Right lung (tissue), 5 donors: ENCODE results near the gene CS. TPM values are rescaled to one million over a fixed set of nuclear protein-coding genes. Genes with fewer than 3 reads are reported as not detected.

Experiments used
- DNase-seq, 2 donors: peaks; one replicate each; pipeline ENCODE4 v3.0.0-alpha.2; 2013
- polyA plus RNA-seq, 5 donors: library from polyadenylated mRNA; unstranded; fragments of 120-200 nt; gene quantifications; one replicate each; pipeline versions ENCODE4 v1.2.1 to v1.2.3, GENCODE V29; 2013; ENCODE audit warnings: inconsistent platforms in 1 of 5, low replicate concordance in 1 of 5; ENCODE audit not compliant: insufficient read length in 5 of 5, insufficient read depth in 1 of 5

CS gene
- polyA plus RNA-seq, 5 donors = 148 to 181 (median 158) TPM

DNA sequence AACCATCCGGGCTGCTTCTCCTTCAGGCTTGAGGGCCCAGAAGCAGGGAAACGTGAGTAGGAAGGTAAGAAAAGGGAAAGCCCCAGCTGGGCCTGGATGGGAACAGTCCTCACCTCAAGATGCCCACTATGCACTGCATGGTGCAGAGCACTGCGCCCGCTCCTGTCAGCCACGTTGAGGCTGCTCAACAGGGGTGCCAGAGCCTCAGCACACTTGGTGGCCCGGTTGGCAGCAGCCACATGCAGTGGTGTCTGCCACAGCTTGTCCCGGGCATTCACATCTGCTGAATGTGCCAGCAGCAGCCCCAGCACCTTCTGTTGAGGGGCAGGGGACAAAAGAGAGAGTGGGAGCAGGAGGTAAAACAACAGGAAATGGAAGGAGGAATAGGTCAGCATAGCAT lies 44.5 kb downstream of the CS start:
- DNase-seq = no peak

DNA sequence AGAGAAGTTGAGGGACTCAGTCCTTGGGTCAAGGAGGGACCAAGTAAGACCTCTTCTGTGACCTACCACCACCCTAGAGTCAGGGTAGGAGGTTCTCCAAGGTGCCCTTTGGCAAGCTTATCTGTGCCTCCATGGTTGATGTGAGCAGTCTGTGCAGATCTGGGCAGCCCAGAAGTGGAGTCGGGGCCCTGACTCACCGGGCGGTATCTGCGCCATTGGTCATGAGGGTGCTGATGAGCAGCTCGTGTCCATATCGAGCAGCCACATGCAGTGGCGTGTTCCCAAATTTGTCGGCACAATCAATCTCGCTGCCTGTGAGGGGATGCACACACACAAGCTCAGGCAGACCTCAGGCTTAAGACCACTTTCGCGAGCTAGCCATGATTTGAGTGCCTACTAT lies 47.0 kb downstream of the CS start:
- DNase-seq = no peak

GRCh38 chr12:56252649-56253048 lies 47.5 kb downstream of the CS start:
- no peak for DNase-seq

DNA sequence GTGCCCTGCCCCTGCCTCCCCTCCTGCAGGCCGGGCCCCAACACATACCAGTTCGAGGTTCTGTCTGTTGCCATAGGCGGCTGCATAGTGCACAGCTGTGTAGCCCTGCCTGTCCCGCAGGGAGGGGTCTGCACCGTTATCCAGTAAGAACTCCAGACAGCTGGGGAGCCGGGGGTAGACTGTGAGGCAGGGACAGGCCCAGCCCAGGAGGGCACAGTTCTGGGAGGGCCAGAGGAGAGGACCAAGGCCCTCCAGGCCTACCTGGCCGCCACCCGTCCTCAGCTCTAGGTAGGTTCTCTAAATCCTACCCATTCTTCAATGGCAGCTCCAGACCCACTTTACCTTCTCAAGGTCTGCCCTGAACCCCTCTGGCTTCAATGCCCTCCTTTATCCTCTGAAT lies 51.4 kb downstream of the CS start:
- no peak for DNase-seq

- DNase-seq = no peak
Measured at GRCh38 chr12:56247923-56248322, 52.2 kb downstream of the CS start.

- DNase-seq = no peak
Measured at GRCh38 chr12:56244494-56244893, 55.6 kb downstream of the CS start.

DNA sequence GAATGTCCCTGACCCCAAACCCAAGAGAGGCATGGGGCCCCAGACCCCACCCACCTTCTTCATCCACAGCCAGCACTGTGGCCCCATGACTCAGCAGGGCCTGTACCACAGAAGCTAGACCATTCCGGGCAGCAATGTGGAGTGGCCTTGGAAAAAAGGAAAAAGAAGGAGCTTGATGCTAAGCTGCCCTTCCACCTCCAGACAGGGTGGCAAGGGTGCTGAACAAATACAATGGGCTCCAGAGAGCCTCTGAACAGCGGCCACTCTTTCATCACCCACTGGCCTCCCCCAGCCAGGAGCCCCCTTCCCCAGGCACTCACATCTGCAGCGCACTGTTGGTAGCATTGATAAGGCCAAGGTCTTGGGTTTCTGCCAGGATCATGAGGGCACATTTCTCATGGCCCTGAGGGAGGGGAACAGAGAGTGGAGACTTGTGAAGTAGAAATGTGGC lies 56.4 kb downstream of the CS start:
- DNase-seq = peak; percentile 29 to 30

- no peak for DNase-seq
Measured at GRCh38 chr12:56242986-56243385, 57.1 kb downstream of the CS start.

DNA sequence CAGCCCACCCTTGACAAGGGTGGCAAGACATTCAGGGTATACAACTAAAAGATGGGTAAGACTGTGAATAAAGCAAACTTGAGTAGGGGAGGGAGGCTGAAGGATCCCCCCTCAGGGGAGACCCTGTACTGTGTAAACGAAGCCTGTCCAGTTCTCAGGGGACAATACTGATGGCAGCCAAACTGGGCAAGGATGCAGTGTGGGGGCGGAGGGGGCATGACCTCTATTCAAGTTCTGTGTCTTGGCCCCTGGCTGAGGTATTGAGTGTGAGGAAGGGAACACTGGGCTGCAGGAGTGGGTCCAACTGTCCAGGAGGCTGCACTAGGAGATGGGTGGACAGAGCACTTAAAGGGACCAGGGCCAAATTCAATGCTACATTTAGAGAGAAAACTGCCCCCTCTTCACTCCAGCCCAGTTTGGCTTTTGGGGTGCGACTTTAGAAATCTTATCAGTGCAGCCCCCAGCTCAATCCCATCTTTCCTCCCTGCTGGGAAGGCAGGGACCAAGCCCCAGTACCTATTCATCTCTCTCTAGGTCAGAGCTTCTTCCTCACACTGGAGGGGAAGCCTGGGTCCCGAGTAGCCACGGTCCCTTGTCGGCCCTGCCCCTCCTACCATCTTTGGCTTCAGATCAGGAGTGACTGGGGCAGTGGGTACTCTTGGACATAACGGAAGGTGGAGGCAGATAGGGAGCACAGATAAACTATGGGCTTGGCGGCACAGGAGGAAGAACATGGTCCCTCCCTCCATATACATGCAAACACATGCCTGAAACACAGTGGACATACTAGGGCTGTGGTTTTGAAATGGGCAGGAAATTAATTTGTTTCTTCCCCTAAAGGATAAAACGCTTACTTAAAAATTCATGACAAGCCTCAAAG lies 58.5 kb downstream of the CS start:
- no peak for DNase-seq

GRCh38 chr12:56237552-56237951 lies 62.6 kb downstream of the CS start:
- no peak for DNase-seq

GRCh38 chr12:56236985-56237384 lies 63.1 kb downstream of the CS start:
- no peak for DNase-seq

- no peak for DNase-seq
Measured at GRCh38 chr12:56236091-56236490, 64.0 kb downstream of the CS start.

- DNase-seq = no peak
Measured at GRCh38 chr12:56234746-56235436, 65.2 kb downstream of the CS start.

DNA sequence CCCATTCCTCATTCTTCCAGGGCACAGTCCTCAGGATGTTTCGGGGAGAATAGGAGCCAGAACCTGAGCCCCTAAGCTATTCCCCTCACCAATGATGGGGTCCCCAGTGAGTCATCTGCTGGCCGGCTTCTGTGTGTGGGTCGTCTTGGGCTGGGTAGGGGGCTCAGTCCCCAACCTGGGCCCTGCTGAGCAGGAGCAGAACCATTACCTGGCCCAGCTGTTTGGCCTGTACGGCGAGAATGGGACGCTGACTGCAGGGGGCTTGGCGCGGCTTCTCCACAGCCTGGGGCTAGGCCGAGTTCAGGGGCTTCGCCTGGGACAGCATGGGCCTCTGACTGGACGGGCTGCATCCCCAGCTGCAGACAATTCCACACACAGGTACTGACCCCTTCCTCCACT lies 68.9 kb downstream of the CS start:
- no peak for DNase-seq

- no peak for DNase-seq
Measured at GRCh38 chr12:56230432-56231183, 69.5 kb downstream of the CS start.

DNA sequence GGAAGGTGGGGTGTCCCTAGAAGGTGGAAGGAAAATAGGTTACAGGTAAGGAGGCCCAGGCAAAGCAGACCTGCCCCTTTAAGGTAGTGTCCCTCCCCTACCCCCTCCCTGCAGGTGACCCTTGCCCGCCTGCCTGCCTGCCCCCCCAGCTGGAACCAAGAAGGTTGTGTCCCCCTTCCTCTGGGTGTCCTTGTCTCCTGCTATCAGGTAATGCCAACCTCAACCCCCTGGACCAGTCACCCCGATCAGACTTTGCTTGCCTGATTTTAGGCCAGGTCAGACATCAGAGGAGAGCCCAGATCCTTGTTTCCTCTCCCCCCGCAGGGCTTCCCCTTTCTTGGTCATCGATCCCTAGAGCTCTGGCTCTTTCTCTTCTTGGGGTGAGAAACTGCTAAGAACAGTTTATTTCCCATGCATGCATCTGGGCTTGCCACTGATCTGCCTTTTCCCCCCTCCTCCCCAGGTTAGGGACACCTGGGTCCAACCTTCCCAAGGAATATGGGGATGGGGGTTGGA lies 70.2 kb downstream of the CS start, which contains the start of gene SLC39A5:
SLC39A5 (plus strand) TSS at position 136 of the 516 bp plus-strand sequence. CDS start 1,224 bp downstream, outside the sequence.
- DNase-seq = no peak

- no peak for DNase-seq
Measured at GRCh38 chr12:56229082-56229481, 71.0 kb downstream of the CS start.

DNA sequence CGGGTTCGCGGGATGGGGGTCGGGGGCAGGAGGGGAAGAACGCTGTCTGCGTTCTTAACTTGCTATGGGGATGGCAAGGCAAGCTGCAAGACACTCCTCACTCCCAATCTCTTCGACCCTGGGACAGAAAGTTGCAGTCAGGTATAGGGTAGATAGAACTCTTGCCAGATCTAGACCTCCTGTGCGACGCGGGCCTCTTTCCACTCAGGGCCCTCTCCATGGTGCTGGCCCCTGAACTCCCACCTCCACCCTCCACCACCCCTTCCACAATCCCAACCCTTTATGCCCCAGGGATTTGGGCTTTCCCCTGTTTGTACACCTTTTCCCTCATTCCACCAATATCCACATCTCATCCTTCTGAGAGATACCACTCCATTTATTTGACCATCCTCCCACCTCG lies 75.2 kb downstream of the CS start:
- no peak for DNase-seq

DNA sequence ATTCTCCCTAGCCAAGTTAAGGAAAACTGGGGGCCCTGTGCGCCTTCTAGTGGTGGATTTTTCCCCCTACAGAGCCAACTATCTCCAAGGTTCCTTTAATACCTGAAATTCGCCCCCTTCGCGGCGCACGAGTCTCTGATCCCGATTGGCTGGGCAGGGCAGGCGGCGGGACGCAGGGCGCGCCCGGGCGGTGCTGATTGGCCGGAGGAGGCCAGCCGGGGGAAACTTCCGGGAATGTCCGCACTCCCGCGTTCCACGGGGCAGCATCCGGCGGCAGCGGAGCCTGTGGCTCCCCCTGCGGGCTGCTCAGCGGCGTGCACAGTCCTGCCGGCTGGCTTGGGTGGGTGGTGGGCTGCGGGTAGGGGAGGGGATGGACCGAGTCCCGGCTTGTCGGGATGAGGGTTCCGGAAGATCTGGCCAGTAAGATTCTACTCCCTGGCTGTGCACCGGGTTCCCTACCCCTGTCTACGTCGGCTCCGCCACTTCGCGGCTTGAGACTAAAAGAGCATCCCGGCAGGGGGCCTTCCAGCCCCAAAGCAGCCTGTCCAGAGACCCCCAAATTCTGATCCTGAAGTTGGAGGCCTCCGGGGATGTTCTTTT lies 75.9 kb downstream of the CS start, which contains the start of gene NABP2:
NABP2 (plus strand) TSS at position 241 of the 600 bp plus-strand sequence. CDS start 515 bp downstream, outside the sequence.
- DNase-seq = peak; percentile 96 to 97

- no peak for DNase-seq
Measured at GRCh38 chr12:56223571-56224101, 76.5 kb downstream of the CS start.

DNA sequence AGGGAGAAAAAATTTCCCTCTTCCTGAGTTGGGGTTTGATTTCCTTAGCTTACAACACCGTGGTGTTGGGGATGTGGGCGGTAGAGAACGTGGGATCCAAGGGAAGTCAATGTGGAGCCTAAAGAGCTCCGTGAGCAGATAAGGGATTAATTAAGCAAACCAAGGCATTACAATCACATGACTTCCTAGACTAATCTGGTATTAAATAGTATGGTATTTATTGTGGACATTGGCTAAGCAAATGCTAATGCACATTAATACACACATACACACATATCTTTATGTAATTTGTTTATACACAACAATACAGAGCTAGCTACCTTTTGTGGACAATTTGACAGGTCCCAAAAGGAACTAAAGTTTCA lies 77.6 kb downstream of the CS start:
- DNase-seq = peak; percentile 20 to 21
